HTR-8/SVneo (cell line): ENCODE data around the gene B4GALNT3.

Source experiments
- DNase-seq: peaks from one replicate; pipeline ENCODE4 v3.0.0; 2011; ENCODE audit warnings: low spot score, mixed read lengths; ENCODE audit not compliant: insufficient read length
- FAIRE-seq: peaks from 2 replicates; lab custom pipeline; 2011; peaks lifted over from hg19 to GRCh38; lab: Jason Lieb, UNC

B4GALNT3 gene

GRCh38 chr12:612886-613285, 153.1 kb downstream of the B4GALNT3 start:
- FAIRE-seq (no peak), DNase-seq (no peak)
